ENCODE data around the gene TCF3. TPM values are rescaled to one million over a fixed set of nuclear protein-coding genes. Genes with fewer than 3 reads are reported as not detected.

The TCF3 gene
- total and polyA plus RNA-seq, 2 donors (not counting 3 experiments of a cell fraction or from before 2014, with no cell fraction given), result 147 to 193 TPM

DNA sequence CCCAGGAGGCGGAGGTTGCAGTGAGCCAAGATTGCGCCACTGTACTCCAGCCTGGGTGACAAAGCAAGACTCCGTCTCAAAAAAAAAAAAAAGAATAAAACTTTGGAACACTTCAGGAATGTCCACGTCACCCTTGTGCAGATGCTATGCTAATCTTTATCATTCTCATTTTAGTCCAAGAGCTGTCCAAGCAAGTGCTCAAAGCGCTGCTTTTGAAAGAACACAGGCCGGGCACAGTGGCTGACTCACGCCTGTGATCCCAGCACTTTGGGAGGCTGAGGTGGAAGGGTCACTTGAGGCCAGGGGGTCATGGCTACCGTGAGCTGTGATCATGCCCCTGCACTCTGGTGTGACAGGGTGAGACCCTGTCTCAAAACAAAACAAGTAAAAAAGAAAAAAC is 36.0 kb downstream of the TCF3 start:
- TF ChIP-seq, protein P1, sequence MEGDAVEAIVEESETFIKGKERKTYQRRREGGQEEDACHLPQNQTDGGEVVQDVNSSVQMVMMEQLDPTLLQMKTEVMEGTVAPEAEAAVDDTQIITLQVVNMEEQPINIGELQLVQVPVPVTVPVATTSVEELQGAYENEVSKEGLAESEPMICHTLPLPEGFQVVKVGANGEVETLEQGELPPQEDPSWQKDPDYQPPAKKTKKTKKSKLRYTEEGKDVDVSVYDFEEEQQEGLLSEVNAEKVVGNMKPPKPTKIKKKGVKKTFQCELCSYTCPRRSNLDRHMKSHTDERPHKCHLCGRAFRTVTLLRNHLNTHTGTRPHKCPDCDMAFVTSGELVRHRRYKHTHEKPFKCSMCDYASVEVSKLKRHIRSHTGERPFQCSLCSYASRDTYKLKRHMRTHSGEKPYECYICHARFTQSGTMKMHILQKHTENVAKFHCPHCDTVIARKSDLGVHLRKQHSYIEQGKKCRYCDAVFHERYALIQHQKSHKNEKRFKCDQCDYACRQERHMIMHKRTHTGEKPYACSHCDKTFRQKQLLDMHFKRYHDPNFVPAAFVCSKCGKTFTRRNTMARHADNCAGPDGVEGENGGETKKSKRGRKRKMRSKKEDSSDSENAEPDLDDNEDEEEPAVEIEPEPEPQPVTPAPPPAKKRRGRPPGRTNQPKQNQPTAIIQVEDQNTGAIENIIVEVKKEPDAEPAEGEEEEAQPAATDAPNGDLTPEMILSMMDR (IDR thresholded peaks at IDR 0.05; ENCODE audit: extremely low read depth in 1 of 2, insufficient read depth in 1 of 2, low read depth in 1 of 2, low read length in 2 of 2), result no peak
- TF ChIP-seq, protein P2, sequence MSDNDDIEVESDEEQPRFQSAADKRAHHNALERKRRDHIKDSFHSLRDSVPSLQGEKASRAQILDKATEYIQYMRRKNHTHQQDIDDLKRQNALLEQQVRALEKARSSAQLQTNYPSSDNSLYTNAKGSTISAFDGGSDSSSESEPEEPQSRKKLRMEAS (IDR thresholded peaks at IDR 0.05; ENCODE audit: insufficient read depth, insufficient read length), result no peak
- TF ChIP-seq MYC (IDR thresholded peaks at IDR 0.05; ENCODE audit: low read depth, low read length) (no peak), POLR2AphosphoS5 (IDR thresholded peaks at IDR 0.05; ENCODE audit: insufficient read depth, low read depth, low read length) (no peak), JUN (IDR thresholded peaks at IDR 0.05; ENCODE audit: borderline replicate concordance, insufficient read depth, insufficient read length, low read depth) (no peak), FOS (IDR thresholded peaks at IDR 0.05; ENCODE audit: borderline replicate concordance, insufficient read depth, low read length) (no peak), GATA2 (IDR thresholded peaks at IDR 0.05; ENCODE audit: insufficient read depth, insufficient read length, low read depth, low read length) (no peak), EZH2 (IDR thresholded peaks at IDR 0.05; ENCODE audit: borderline replicate concordance, low read depth, low read length, severe bottlenecking) (no peak)
- intact Hi-C loops (cut with micrococcal nuclease) (no loop called here), dilution Hi-C loops (cut with MboI; ENCODE audit: extremely low pct_ligation_motif_present, low sequenced_read_pairs) (no loop called here)
- Histone ChIP-seq H3K4me1 (ENCODE audit: control insufficient read depth, extremely low read depth, insufficient read depth, low read length) (no peaks in the 10 kb centered on the region), H3K9me3 (replicated peaks; ENCODE audit: control insufficient read depth, insufficient read depth, low read length) (no peaks in the 10 kb centered on the region), H3K27ac (ENCODE audit: insufficient read depth, low read depth, low read length) (no peak overlapping the region), H4K20me1 (replicated peaks; ENCODE audit: control insufficient read depth, extremely low read depth, insufficient read depth, low read length) (no peaks in the 10 kb centered on the region), H3K27me3 (ENCODE audit: control insufficient read depth in 2 of 2, insufficient read depth in 2 of 2, low read length in 2 of 2) (no peaks in the 10 kb centered on the region), H3K9ac (replicated peaks; ENCODE audit: extremely low read depth, insufficient read depth, low read length) (no peak overlapping the region), H3K4me2 (ENCODE audit: insufficient read depth, low read length) (no peak overlapping the region), H3K79me2 (ENCODE audit: control insufficient read depth, insufficient read depth, low read length) (no peaks in the 10 kb centered on the region), H3K36me3 (ENCODE audit: control insufficient read depth in 2 of 2, extremely low read depth in 1 of 2, insufficient read depth in 2 of 2, low read length in 2 of 2) (peaks cover 17 to 67% of the 10 kb centered on the region in 2 experiments), H3K9me1 (replicated peaks; ENCODE audit: control insufficient read depth, extremely low read depth, insufficient read depth, low read length) (no peaks in the 10 kb centered on the region), H2AFZ (ENCODE audit: low read depth, low read length) (no peak overlapping the region), H3K4me3 (replicated peaks in 1 of 3; ENCODE audit: insufficient read depth in 1 of 3, low read depth in 1 of 3, low read length in 3 of 3) (no peak overlapping the region)
- ChIA-PET CTCF (interaction anchor here (1.6 kb wide), 1 partner anchor 70 kb away, joined by 4 read pairs; no protein-coding TSS in a partner anchor), POLR2A (interaction anchor here (0.6 kb wide), 1 partner anchor 44 kb away, joined by 8 read pairs; no protein-coding TSS in a partner anchor)
- FAIRE-seq, result no peak
- no peak for DNase-seq (ENCODE audit: low read depth, low spot score)
- BruUV-seq (replicated peaks), result no TSS peak
